Measurements from ENCODE around the gene CBX8.
A peak's percentile ranks its signal among the peaks of the same experiment; 100 is the strongest.
"Not testable (repeated sequence)": the region's sequence is repeated elsewhere in the genome, so short reads cannot be mapped to it uniquely, and the experiment has no call there.

The CBX8 gene

DNA sequence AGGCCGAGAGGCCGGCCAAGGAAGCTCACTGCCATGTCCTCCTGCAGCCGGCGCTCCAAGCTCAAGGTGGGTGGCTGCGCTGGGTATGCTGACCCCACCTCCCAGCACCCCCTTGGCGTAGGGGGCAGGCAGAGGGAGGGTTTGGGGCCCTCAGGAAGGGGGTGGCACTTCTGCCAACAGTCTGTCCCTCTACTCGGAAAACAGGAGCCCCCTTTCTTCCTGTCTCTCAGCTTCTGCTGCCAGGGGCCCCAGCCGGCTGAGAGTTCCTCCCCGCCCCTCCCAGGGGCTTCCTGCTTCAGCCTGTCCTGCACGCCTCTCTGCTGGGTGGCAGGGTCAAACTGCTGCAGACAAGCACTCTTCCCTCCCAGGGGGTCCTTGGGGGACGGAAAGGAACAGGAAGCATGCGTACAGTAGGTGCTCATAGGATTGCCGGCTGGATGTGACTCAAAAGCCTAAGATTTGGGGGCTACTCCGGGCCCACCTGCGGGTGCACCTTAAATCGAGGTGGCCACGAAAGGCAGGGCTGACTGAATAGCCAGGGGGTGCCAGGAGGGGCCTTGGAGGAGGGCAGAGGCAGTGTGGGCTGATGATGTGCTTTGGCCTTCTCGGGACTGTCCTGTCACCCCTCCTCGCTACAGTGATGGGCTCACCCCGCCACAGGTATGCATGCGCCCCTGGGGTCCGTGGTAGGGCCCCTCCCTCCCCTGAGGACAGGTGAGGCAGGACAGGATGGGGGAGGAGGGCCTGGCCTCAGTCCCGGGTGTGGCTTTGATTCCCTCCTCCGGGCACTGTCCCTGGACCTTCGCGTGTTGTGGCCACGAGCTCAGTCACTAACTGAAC, 14.9 kb downstream of the CBX8 start:
- no peaks in the 10 kb centered on the region for H3K9me3 Mint-ChIP-seq
- no peak overlapping the region for H3K4me3 Mint-ChIP-seq
- H3K27me3 Mint-ChIP-seq = peaks cover 70% of the 10 kb centered on the region
- H3K27ac Mint-ChIP-seq = no peak overlapping the region
- peaks cover 37% of the 10 kb centered on the region for H3K4me1 Mint-ChIP-seq (ENCODE audit: low read depth)
- H3K36me3 Mint-ChIP-seq (ENCODE audit: low read depth) = no peaks in the 10 kb centered on the region
- intact Hi-C loops (cut with micrococcal nuclease) = no loop called here

- H3K4me3 Mint-ChIP-seq = no peak overlapping the region
- H3K9me3 Mint-ChIP-seq = no peaks in the 10 kb centered on the region
- intact Hi-C loops (cut with micrococcal nuclease) = no loop called here
- peaks cover 70% of the 10 kb centered on the region for H3K27me3 Mint-ChIP-seq
- H3K4me1 Mint-ChIP-seq (ENCODE audit: low read depth) = peaks cover 40% of the 10 kb centered on the region
- H3K27ac Mint-ChIP-seq = no peak overlapping the region
- no peaks in the 10 kb centered on the region for H3K36me3 Mint-ChIP-seq (ENCODE audit: low read depth)
Measured at GRCh38 chr17:79781012-79781650, 15.7 kb downstream of the CBX8 start.

DNA sequence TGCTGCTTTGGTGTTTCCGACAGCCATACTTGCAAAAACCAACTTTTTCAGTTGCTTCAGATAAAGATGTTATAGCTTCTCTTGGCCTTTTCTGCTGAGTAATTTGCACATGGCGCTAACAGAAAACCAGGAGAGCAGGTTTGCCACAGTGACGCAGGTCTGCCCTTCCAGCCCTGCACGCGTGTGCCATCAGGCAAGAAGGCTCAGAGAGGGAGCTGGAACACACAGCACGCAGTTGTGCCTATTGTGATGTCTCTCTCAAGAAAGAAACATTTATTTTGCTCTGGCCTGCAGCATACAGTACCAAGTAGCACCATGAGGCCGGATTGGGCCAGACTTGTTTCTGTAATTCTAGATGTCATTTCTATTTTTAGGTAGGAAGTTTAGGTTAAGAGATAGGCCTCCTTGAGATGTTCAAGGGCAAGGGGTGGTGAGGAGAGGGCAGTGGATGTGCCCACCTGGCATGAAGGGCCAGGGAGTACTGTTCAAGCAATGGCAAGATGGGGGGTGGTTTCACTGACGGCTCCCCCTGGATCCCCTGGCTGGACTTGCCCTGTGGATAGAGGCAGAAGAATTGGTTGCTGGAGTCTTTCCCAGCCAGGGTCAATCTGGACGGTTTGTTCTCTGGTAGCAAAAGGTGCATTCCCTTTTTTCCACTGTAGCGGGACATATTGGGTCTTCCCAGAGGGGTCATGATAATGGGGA, 17.1 kb downstream of the CBX8 start:
- Mint-ChIP-seq H3K4me3 (no peak overlapping the region), H3K4me1 (ENCODE audit: low read depth) (peaks cover 40% of the 10 kb centered on the region), H3K9me3 (no peaks in the 10 kb centered on the region), H3K27ac (no peak overlapping the region), H3K36me3 (ENCODE audit: low read depth) (no peaks in the 10 kb centered on the region), H3K27me3 (peaks cover 74% of the 10 kb centered on the region)
- intact Hi-C loops (cut with micrococcal nuclease) = no loop called here

GRCh38 chr17:79779084-79779529, 17.8 kb downstream of the CBX8 start:
- no peaks in the 10 kb centered on the region for H3K9me3 Mint-ChIP-seq
- intact Hi-C loops (cut with micrococcal nuclease) = no loop called here

DNA sequence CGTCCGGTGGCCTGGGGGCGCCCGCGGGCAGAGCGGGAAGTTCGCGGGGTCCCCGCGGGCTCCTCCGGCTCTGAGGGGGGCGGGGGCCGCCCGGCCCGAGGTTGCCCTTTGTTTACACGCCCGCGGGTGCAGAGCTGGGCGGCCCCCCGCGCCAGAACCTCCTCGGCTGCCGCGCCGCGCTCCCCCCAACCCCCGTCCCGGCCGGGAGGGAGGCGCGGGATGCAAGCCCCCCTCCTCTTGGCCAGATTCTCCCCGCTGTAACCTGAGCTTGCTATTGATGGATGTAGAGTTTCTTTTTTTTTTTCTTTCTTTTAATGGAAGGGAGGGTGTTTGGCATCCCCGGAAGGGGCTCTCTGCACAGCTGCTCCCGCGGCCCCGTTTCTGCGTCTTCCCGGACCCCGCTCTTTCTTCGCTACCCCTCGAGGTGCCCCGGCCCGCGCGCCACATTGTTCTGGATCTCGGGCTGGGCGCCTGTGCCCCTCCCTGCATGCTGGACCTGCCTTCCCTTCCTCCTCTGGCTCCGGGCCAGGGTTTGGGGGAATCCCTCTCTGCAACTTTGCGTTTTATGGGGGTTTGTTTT, 18.3 kb downstream of the CBX8 start:
- Mint-ChIP-seq H3K9me3 (no peaks in the 10 kb centered on the region), H3K4me3 (peak overlapping the region; percentile 78), H3K27ac (peak overlapping the region; percentile 70), H3K4me1 (ENCODE audit: low read depth) (peaks cover 37% of the 10 kb centered on the region), H3K36me3 (ENCODE audit: low read depth) (no peaks in the 10 kb centered on the region), H3K27me3 (peaks cover 86% of the 10 kb centered on the region)
- intact Hi-C loops (cut with micrococcal nuclease) = no loop called here

More at GRCh38 chr17:79779084-79779529, 17.8 kb downstream of the CBX8 start:
- H3K27ac Mint-ChIP-seq = peak overlapping the region; percentile 70
- peaks cover 40% of the 10 kb centered on the region for H3K4me1 Mint-ChIP-seq (ENCODE audit: low read depth)
- H3K4me3 Mint-ChIP-seq = peak overlapping the region; percentile 78
- peaks cover 81% of the 10 kb centered on the region for H3K27me3 Mint-ChIP-seq
- H3K36me3 Mint-ChIP-seq (ENCODE audit: low read depth) = no peaks in the 10 kb centered on the region

- Mint-ChIP-seq H3K36me3 (ENCODE audit: low read depth) (no peaks in the 10 kb centered on the region), H3K9me3 (no peaks in the 10 kb centered on the region), H3K27me3 (peaks cover 91% of the 10 kb centered on the region), H3K27ac (peak within 1 kb of the TSS; percentile 70), H3K4me1 (ENCODE audit: low read depth) (peaks cover 32% of the 10 kb centered on the region), H3K4me3 (peak within 1 kb of the TSS; percentile 78)
- intact Hi-C loops (cut with micrococcal nuclease) = no loop called here
Measured at GRCh38 chr17:79777894-79778503, 18.9 kb downstream of the CBX8 start, which contains the start of gene CBX2. Gene CBX2 (plus strand): TSS chr17:79778148. CDS start chr17:79778236, 88 bp downstream.

DNA sequence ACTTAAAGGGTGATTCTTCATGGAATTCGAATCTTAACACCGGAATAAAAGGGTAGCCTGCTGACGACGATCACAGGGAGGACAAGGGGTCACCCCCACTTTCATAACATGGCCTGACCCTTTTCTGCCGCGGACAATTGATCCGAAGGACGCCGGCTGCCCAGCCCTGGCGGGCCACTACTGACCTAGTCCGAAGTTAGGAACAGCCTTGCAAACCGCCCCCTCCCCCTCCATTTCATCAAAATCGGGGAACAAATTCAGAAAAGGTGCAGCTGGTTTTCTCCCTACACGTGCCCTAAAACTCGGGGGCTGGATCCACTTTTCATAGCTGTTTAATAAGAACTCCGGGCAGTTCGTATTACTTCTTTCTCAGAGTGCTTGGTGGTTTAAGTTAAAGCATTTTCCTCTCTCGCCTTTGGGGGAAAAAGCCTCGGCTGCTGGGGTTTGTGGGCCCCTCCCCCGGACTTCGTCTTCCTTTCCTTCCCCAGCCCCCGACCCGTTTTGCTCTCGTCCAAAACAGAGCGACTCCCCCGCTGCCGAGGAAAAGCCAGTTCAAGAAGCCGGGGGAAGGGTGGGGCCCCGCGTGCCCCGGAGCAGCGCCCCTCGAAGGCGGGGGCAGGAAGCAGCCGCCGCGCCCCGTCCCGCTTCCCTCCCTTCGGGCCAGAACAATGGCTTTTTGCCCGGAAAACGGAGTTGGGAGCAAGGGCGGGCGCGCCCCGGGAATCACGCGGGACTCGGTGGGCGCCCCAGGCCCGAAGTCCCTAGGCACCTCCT, 19.6 kb downstream of the CBX8 start:
- H3K27ac Mint-ChIP-seq = peak overlapping the region; percentile 66
- intact Hi-C loops (cut with micrococcal nuclease) = no loop called here
- H3K4me1 Mint-ChIP-seq (ENCODE audit: low read depth) = peaks cover 29% of the 10 kb centered on the region

DNA sequence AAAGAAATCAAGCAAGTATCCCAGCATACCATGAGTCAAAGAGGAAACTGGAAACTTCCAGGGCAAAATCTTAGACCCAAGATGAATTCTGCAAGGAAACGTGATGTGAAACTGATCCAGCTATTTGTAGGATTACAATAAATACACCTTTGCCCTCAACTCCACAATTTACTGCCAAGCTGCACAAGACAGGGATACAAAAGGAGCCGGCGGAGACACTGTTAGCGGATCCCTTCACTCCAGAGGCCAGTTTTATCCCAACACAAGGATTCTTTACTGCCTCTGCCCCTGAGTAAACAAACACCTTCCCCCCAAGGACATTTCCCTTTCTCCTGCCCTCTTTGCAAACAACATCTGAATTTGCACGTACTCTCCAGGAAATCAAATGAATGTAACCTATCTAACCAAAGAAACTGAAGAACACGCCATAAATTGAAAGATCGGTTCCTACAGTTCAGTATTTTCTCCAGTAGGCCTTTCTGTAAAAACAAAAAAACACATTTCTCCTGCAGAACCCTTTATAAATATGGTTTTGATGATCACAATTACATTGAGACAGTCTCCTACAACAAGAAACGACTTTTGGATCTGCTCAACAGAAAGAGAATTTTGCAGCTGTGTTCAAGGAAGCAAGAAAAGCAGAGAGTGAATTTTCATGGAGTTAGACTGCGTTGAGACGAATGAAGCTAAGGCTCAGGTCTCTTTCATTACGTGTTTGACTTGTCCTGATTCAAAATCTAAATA, 20.3 kb downstream of the CBX8 start:
- Mint-ChIP-seq H3K4me1 (ENCODE audit: low read depth) (peaks cover 21% of the 10 kb centered on the region), H3K27ac (no peak overlapping the region)
- intact Hi-C loops (cut with micrococcal nuclease) = no loop called here

More for the DNA sequence above, 19.6 kb downstream of the CBX8 start:
- no peaks in the 10 kb centered on the region for H3K9me3 Mint-ChIP-seq
- peaks cover 91% of the 10 kb centered on the region for H3K27me3 Mint-ChIP-seq
- H3K4me3 Mint-ChIP-seq = peak overlapping the region; percentile 73
- no peaks in the 10 kb centered on the region for H3K36me3 Mint-ChIP-seq (ENCODE audit: low read depth)

GRCh38 chr17:79775632-79776031, 21.2 kb downstream of the CBX8 start:
- H3K4me1 Mint-ChIP-seq (ENCODE audit: low read depth) = peaks cover 17% of the 10 kb centered on the region
- no peak overlapping the region for H3K27ac Mint-ChIP-seq
- H3K27me3 Mint-ChIP-seq = peaks cover 80% of the 10 kb centered on the region
- no peaks in the 10 kb centered on the region for H3K9me3 Mint-ChIP-seq
- no peaks in the 10 kb centered on the region for H3K36me3 Mint-ChIP-seq (ENCODE audit: low read depth)
- H3K4me3 Mint-ChIP-seq = no peak overlapping the region
- intact Hi-C loops (cut with micrococcal nuclease) = no loop called here

More for the DNA sequence above, 20.3 kb downstream of the CBX8 start:
- no peaks in the 10 kb centered on the region for H3K36me3 Mint-ChIP-seq (ENCODE audit: low read depth)
- H3K9me3 Mint-ChIP-seq = no peaks in the 10 kb centered on the region
- peaks cover 87% of the 10 kb centered on the region for H3K27me3 Mint-ChIP-seq
- H3K4me3 Mint-ChIP-seq = no peak overlapping the region

GRCh38 chr17:79774561-79774975, 22.3 kb downstream of the CBX8 start:
- H3K4me3 Mint-ChIP-seq = no peak overlapping the region
- H3K27me3 Mint-ChIP-seq = peaks cover 77% of the 10 kb centered on the region
- no peaks in the 10 kb centered on the region for H3K9me3 Mint-ChIP-seq
- intact Hi-C loops (cut with micrococcal nuclease) = no loop called here
- no peak overlapping the region for H3K27ac Mint-ChIP-seq
- H3K4me1 Mint-ChIP-seq (ENCODE audit: low read depth) = peaks cover 17% of the 10 kb centered on the region
- no peaks in the 10 kb centered on the region for H3K36me3 Mint-ChIP-seq (ENCODE audit: low read depth)

- H3K9me3 Mint-ChIP-seq = not testable (repeated sequence)
Measured at GRCh38 chr17:79772726-79773125, 24.2 kb downstream of the CBX8 start.

GRCh38 chr17:79771276-79771675, 25.6 kb downstream of the CBX8 start:
- no peaks in the 10 kb centered on the region for H3K4me1 Mint-ChIP-seq (ENCODE audit: low read depth)

More at GRCh38 chr17:79772726-79773125, 24.2 kb downstream of the CBX8 start:
- intact Hi-C loops (cut with micrococcal nuclease); H3K36me3 Mint-ChIP-seq (ENCODE audit: low read depth); H3K27ac Mint-ChIP-seq; H3K4me1 Mint-ChIP-seq (ENCODE audit: low read depth); H3K4me3 Mint-ChIP-seq: not testable (repeated sequence)
- peaks cover 78% of the 10 kb centered on the region for H3K27me3 Mint-ChIP-seq

More at GRCh38 chr17:79771276-79771675, 25.6 kb downstream of the CBX8 start:
- Mint-ChIP-seq H3K27ac (no peak overlapping the region), H3K9me3 (no peaks in the 10 kb centered on the region), H3K4me3 (no peak overlapping the region), H3K36me3 (ENCODE audit: low read depth) (no peaks in the 10 kb centered on the region), H3K27me3 (peaks cover 68% of the 10 kb centered on the region)
- intact Hi-C loops (cut with micrococcal nuclease) = no loop called here
